Panc1 (cell line): ENCODE measurements around the gene ATXN2.

Experiments
- POLR2AphosphoS5 ChIP-seq: IDR thresholded peaks from 2 replicates; pipeline ENCODE4 v1.6.1; 2012; ENCODE audit warnings: mild to moderate bottlenecking, low read depth, low read length, moderate library complexity
- TF ChIP-seq, protein P1 (sequence below): fragments of 450-650 bp; IDR thresholded peaks from 2 replicates; pipeline ENCODE4 v1.5.1; 2017; ENCODE audit warnings: mild to moderate bottlenecking
- TF ChIP-seq, protein P2 (sequence below), 2 experiments: IDR thresholded peaks; 2 replicates each; pipeline ENCODE4 v1.6.1; 2011 to 2012; ENCODE audit warnings: low read depth in 2 of 2, control low read depth in 1 of 2, low read length in 1 of 2, mild to moderate bottlenecking in 1 of 2, moderate library complexity in 1 of 2; ENCODE audit not compliant: insufficient read depth in 1 of 2

DNA sequence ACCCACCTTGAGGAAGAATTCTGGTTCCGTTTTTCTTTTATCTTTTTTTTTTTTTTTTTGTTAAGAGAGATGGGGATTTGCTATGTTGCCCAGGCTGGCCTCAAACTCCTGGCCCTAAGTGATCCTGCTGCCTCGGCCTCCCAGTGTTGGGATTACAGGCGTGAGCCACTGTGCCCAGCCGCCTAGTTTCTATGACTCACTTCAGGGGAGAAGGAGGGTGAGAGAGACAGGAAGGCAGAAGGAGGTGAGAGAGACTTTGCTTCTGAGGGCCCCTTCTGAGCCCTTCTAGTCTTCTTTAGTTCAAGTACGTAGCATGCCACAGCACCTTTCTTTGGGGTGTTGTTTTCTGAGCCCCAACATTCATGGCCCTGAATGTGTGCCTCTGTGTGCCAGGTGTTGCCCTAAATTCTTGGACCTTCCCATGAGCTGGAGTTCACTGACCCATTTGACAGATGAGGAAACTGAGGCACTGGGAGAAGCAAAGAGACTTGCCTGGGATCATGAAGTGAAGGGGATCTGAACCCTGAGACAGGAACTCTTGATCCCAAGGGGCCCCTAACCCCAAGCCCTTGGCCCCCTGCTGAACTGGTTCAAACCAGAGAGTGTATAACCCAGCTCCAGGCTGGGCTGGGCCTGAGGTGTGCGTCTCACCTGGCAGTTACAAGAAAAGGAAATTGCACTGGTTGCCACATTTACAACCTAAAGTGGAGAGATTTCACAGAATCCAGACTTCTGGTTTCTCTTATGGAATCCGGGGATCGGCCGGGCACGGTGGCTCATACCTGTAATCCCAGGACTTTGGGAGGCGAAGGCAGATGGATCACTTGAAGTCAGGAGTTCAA lies 172.6 kb downstream of the ATXN2 start:
- TF ChIP-seq, protein P1, sequence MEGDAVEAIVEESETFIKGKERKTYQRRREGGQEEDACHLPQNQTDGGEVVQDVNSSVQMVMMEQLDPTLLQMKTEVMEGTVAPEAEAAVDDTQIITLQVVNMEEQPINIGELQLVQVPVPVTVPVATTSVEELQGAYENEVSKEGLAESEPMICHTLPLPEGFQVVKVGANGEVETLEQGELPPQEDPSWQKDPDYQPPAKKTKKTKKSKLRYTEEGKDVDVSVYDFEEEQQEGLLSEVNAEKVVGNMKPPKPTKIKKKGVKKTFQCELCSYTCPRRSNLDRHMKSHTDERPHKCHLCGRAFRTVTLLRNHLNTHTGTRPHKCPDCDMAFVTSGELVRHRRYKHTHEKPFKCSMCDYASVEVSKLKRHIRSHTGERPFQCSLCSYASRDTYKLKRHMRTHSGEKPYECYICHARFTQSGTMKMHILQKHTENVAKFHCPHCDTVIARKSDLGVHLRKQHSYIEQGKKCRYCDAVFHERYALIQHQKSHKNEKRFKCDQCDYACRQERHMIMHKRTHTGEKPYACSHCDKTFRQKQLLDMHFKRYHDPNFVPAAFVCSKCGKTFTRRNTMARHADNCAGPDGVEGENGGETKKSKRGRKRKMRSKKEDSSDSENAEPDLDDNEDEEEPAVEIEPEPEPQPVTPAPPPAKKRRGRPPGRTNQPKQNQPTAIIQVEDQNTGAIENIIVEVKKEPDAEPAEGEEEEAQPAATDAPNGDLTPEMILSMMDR = no peak
- no peak for TF ChIP-seq POLR2AphosphoS5
- TF ChIP-seq, protein P2, sequence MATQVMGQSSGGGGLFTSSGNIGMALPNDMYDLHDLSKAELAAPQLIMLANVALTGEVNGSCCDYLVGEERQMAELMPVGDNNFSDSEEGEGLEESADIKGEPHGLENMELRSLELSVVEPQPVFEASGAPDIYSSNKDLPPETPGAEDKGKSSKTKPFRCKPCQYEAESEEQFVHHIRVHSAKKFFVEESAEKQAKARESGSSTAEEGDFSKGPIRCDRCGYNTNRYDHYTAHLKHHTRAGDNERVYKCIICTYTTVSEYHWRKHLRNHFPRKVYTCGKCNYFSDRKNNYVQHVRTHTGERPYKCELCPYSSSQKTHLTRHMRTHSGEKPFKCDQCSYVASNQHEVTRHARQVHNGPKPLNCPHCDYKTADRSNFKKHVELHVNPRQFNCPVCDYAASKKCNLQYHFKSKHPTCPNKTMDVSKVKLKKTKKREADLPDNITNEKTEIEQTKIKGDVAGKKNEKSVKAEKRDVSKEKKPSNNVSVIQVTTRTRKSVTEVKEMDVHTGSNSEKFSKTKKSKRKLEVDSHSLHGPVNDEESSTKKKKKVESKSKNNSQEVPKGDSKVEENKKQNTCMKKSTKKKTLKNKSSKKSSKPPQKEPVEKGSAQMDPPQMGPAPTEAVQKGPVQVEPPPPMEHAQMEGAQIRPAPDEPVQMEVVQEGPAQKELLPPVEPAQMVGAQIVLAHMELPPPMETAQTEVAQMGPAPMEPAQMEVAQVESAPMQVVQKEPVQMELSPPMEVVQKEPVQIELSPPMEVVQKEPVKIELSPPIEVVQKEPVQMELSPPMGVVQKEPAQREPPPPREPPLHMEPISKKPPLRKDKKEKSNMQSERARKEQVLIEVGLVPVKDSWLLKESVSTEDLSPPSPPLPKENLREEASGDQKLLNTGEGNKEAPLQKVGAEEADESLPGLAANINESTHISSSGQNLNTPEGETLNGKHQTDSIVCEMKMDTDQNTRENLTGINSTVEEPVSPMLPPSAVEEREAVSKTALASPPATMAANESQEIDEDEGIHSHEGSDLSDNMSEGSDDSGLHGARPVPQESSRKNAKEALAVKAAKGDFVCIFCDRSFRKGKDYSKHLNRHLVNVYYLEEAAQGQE (IDR thresholded peaks at IDR 0.05; ENCODE audit: insufficient read depth in 1 of 2, low read depth in 2 of 2, low read length in 1 of 2) = no peak
